Progenitor cell of endocrine pancreas (in vitro differentiated cells): Measurements from ENCODE around the gene COLGALT1. TPM values are rescaled to one million over a fixed set of nuclear protein-coding genes. Genes with fewer than 3 reads are reported as not detected.

Source experiments
- DNase-seq: peaks from one replicate; pipeline ENCODE4 v3.0.0; 2021; ENCODE audit warnings: low spot score; ENCODE audit not compliant: unreplicated experiment
- H3K27ac Mint-ChIP-seq: 2 replicates; pipeline ENCODE4 v1.8.0; 2021; ENCODE audit warnings: mild to moderate bottlenecking, moderate library complexity, mixed read lengths
- H3K27me3 Mint-ChIP-seq: 2 replicates; pipeline ENCODE4 v1.8.0; 2021; ENCODE audit warnings: mixed read lengths
- H3K36me3 Mint-ChIP-seq: 2 replicates; pipeline ENCODE4 v1.8.0; 2022; ENCODE audit warnings: mixed read lengths; ENCODE audit not compliant: insufficient read depth
- H3K4me1 Mint-ChIP-seq: 2 replicates; pipeline ENCODE4 v1.8.0; 2021; ENCODE audit warnings: low read depth, mixed read lengths
- H3K4me3 Mint-ChIP-seq: 2 replicates; pipeline ENCODE4 v1.8.0; 2021; ENCODE audit warnings: low read depth, mild to moderate bottlenecking, moderate library complexity, mixed read lengths
- H3K9me3 Mint-ChIP-seq: 2 replicates; pipeline ENCODE4 v1.8.0; 2021; ENCODE audit warnings: low read depth, mixed read lengths
- total RNA-seq: library from RNA; stranded (reverse); gene quantifications from 2 replicates; pipeline ENCODE4 v1.2.1, GENCODE V29; 2021
- TF ChIP-seq, protein P1 (sequence below): fragments of 200-600 bp; sonication (generic); IDR thresholded peaks from one replicate; pipeline ENCODE4 v1.5.0; 2021; ENCODE audit warnings: antibody characterized with exemption, mild to moderate bottlenecking; ENCODE audit not compliant: unreplicated experiment

Gene COLGALT1
- total RNA-seq, 1 donor from 2014 or later, result 54.3 TPM

DNA sequence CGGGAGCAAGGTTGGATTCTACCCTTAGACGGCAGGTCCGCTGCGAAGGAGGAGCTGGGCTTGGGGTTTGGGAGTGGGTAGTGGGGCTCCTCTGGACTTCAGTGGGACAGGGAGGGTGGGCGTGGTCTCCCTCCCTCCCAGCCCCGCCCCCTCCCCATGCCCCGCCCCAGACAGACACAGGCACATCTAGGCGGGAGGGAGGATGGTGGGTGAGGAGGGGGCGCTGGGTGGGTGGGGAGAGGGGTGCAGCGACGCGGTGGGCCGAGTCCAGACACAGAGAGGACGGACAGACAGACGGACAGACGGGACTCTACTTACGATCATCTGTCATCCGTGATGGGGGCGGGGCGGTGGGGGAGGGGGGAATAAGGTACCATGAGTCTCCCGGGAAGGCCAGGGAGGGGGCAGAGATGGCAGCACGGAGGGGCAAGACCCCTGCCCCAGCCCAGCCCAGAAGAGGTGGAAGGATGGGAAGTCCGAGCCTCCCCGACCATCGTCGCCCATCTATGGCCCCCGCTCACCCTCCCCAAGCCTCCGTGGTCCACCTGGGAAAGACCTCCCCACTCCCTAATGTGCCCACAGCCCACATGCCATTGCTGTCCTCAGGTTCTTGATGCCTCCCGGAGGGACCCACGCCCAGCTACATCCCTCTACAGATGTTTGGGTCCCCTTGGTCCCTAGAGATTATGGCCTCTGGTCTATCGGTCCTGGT lies 67.9 kb downstream of the COLGALT1 start:
- no peak for DNase-seq
- H3K4me3 Mint-ChIP-seq, result no peak overlapping the region
- TF ChIP-seq, protein P1, sequence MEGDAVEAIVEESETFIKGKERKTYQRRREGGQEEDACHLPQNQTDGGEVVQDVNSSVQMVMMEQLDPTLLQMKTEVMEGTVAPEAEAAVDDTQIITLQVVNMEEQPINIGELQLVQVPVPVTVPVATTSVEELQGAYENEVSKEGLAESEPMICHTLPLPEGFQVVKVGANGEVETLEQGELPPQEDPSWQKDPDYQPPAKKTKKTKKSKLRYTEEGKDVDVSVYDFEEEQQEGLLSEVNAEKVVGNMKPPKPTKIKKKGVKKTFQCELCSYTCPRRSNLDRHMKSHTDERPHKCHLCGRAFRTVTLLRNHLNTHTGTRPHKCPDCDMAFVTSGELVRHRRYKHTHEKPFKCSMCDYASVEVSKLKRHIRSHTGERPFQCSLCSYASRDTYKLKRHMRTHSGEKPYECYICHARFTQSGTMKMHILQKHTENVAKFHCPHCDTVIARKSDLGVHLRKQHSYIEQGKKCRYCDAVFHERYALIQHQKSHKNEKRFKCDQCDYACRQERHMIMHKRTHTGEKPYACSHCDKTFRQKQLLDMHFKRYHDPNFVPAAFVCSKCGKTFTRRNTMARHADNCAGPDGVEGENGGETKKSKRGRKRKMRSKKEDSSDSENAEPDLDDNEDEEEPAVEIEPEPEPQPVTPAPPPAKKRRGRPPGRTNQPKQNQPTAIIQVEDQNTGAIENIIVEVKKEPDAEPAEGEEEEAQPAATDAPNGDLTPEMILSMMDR, result no peak
- no peaks in the 10 kb centered on the region for H3K27me3 Mint-ChIP-seq
- H3K4me1 Mint-ChIP-seq, result no peaks in the 10 kb centered on the region
- H3K36me3 Mint-ChIP-seq, result no peaks in the 10 kb centered on the region
- H3K27ac Mint-ChIP-seq, result no peak overlapping the region
- peaks cover 7% of the 10 kb centered on the region for H3K9me3 Mint-ChIP-seq

DNA sequence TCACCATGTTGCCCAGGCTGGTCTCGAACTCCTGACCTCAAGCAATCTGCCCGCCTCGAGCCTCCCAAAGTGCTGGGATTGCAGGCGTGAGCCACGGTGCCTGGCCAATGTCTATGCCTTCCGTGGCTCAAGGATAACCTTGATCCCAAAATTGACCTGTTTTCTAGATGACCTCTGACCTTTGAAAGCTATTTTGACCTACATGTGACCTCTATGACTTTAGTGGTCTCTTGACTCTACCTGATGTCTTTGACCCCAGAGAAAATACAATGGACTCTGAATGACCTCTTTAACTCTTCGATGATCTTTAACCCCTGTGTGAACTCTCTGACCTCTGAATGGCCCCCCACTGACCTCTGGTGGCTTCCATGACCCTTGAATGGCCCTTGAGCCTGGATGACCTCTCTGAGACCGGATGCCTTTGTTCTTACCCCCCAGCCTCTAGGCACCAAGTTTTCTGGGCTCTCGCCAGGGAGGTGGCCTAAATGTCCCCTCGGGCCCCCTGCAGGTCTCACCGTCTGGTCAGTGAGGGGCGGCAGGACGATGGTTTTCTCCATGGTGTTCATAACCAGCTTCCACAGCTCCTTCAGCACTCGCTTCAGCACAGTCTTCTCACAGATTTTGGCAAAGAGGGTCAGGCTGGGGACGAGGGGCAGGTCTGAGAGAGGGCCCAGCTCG lies 69.0 kb downstream of the COLGALT1 start:
- no peaks in the 10 kb centered on the region for H3K27me3 Mint-ChIP-seq
- H3K27ac Mint-ChIP-seq, result no peak overlapping the region
- H3K4me1 Mint-ChIP-seq, result no peaks in the 10 kb centered on the region
- TF ChIP-seq, protein P1, result no peak
- H3K36me3 Mint-ChIP-seq, result no peaks in the 10 kb centered on the region
- no peak for DNase-seq
- H3K4me3 Mint-ChIP-seq, result no peak overlapping the region
- H3K9me3 Mint-ChIP-seq, result peaks cover 7% of the 10 kb centered on the region

DNA sequence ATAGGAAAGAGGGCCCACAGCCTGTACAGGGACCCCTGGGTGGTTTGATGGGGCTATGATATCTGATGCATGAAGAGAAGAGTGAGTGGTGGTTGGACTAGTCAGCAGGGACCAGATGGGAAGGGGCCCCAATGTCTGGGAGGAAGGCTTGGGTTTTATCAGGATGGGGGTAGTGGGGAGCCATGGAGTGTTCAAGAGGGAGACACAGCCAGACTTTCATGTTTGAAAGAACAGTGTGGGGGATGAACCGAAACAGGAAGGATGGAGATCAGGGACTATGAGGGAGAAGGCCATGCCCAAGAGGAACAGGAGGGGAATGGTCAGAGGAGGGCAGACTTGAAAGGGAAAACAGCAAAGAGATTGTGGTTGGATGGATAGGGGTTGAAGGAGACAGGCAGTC lies 69.6 kb downstream of the COLGALT1 start:
- Mint-ChIP-seq H3K27ac (no peak overlapping the region), H3K4me3 (no peak overlapping the region), H3K36me3 (no peaks in the 10 kb centered on the region)

DNA sequence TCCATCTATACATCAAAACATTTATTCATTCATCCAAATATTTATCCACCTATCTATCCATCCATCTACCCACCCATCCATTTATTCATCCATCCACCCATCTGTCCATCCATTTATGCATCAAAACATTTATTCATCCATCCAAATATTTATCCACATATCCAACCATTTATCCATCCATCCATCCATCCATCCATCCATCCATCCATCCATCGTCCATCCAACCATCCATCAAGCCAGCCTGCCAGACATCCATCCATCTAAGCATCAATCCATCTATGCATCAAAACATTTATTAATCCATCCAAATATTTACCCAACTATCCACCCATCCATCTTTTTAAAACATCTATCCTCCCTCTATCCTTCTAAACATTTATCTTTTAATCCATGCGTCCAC lies 70.5 kb downstream of the COLGALT1 start:
- DNase-seq, result no peak
- no peaks in the 10 kb centered on the region for H3K36me3 Mint-ChIP-seq
- H3K27ac Mint-ChIP-seq, result no peak overlapping the region
- TF ChIP-seq, protein P1, result no peak
- H3K9me3 Mint-ChIP-seq, result peaks cover 7% of the 10 kb centered on the region
- H3K4me3 Mint-ChIP-seq, result no peak overlapping the region
- H3K27me3 Mint-ChIP-seq, result no peaks in the 10 kb centered on the region
- no peaks in the 10 kb centered on the region for H3K4me1 Mint-ChIP-seq

More for the DNA sequence above, 69.6 kb downstream of the COLGALT1 start:
- H3K9me3 Mint-ChIP-seq, result peaks cover 7% of the 10 kb centered on the region
- no peaks in the 10 kb centered on the region for H3K27me3 Mint-ChIP-seq
- DNase-seq, result no peak
- H3K4me1 Mint-ChIP-seq, result no peaks in the 10 kb centered on the region
- TF ChIP-seq, protein P1, result no peak

DNA sequence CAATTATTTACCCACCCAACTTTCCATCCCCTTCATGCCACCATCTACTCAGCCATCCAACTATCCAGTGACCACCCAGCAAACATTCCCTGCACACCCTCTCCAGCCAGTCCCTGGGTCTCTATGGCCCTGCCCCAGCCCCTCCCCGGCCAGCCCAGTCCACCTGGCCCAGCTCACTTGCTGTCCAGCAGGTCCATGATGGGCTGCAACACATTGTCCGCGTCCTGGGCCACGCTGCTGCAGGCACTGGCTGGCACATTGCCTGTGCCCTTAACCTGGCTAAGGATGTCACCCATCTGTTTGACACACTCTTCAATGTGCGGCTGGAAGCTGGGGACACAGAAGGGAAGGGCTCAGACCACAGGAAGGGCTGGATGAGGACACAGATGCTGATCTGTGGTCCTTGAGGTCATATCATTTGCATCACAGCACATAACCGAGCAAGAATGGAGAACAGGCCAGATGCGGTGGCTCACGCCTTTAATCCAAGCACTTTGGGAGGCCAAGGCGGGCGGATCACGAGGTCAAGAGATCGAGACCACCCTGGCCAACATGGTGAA lies 71.1 kb downstream of the COLGALT1 start:
- DNase-seq, result no peak
- Mint-ChIP-seq H3K36me3 (no peaks in the 10 kb centered on the region), H3K27ac (no peak overlapping the region), H3K27me3 (no peaks in the 10 kb centered on the region), H3K4me1 (no peaks in the 10 kb centered on the region), H3K4me3 (no peak overlapping the region), H3K9me3 (peaks cover 4% of the 10 kb centered on the region)
- TF ChIP-seq, protein P1, result no peak
